ENCODE data around the gene LRBA.

Gene LRBA

GRCh38 chr4:150299816-150300215 is 715.3 kb downstream of the LRBA start:
- no peak for DNase-seq

- peak; percentile 18 for DNase-seq
Measured at GRCh38 chr4:150297861-150298474, 717.1 kb downstream of the LRBA start.

DNA sequence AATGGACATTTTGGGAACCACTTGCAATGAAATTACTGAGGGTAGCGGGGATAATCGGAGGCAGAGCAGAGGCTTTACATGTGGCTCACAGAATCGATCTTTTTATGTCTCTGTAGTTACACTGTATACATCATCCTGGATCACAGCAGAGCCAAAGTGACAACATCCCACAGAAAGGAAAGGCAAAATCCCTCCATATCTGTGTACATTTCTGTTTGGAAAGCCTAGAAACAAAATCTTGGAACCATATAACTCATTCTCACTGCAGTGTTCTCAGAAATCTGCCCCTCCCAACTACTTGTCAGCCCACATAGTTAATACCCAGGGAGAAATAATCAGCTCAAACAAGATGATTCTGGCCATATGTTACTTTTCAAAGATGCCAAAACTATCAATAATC is 725.2 kb downstream of the LRBA start:
- no peak for DNase-seq

DNA sequence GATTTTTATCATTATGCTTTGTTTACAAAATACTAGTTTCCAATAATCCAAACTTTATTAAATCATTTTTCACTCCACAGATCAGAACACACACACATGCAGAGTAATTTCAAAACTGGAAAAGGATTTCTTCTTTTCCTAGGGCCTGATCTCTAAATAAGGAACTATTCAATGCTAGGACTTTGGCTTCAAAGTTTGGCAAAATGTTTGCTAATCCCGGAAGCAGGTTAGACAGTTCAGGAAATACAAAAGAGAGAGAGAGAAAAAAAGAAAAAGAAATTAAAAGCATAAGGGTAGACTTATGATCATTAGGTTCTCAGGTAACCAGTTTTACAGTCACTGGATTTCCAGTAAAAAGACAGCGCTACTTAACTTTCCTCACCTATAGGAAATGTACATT is 725.9 kb downstream of the LRBA start:
- DNase-seq, result peak; percentile 49

- DNase-seq, result no peak
Measured at GRCh38 chr4:150286656-150287055, 728.4 kb downstream of the LRBA start.

GRCh38 chr4:150283689-150284088 is 731.4 kb downstream of the LRBA start:
- no peak for DNase-seq

GRCh38 chr4:150280975-150281374 is 734.1 kb downstream of the LRBA start:
- no peak for DNase-seq

- peak; percentile 48 for DNase-seq
Measured at GRCh38 chr4:150280081-150280895, 734.8 kb downstream of the LRBA start.

- no peak for DNase-seq
Measured at GRCh38 chr4:150278206-150278605, 736.9 kb downstream of the LRBA start.

- no peak for DNase-seq
Measured at GRCh38 chr4:150268444-150268843, 746.6 kb downstream of the LRBA start.

- DNase-seq, result no peak
Measured at GRCh38 chr4:150265806-150266205, 749.3 kb downstream of the LRBA start.

DNA sequence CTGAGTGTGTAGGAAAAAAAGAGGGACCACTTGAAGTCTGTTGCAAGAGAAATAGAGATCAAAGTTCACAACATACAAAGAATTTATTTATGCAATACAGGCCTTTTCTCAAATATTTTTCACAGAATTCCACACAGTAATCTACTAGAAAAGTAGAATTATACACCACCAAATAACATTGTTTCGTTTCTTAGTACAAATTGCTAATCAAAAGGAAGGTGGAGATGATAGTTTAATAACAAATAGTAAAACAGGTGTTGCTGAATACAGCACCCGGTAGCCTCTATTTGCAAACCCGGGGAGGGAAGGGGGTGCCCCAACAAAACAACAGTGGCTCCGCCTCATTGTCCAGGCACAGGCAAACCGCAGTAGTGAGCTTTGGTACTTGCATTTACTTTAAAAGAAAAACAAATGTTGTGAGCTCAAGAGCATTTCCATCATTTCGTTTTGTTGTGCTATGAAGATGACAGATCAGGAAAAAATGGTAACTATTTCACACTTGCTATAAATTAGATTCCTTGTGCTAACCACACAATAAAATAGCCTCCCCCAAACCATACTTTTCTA is 750.4 kb downstream of the LRBA start:
- no peak for DNase-seq

- no peak for DNase-seq
Measured at GRCh38 chr4:150262611-150263010, 752.5 kb downstream of the LRBA start.

GRCh38 chr4:150261571-150261970 is 753.5 kb downstream of the LRBA start:
- no peak for DNase-seq

DNA sequence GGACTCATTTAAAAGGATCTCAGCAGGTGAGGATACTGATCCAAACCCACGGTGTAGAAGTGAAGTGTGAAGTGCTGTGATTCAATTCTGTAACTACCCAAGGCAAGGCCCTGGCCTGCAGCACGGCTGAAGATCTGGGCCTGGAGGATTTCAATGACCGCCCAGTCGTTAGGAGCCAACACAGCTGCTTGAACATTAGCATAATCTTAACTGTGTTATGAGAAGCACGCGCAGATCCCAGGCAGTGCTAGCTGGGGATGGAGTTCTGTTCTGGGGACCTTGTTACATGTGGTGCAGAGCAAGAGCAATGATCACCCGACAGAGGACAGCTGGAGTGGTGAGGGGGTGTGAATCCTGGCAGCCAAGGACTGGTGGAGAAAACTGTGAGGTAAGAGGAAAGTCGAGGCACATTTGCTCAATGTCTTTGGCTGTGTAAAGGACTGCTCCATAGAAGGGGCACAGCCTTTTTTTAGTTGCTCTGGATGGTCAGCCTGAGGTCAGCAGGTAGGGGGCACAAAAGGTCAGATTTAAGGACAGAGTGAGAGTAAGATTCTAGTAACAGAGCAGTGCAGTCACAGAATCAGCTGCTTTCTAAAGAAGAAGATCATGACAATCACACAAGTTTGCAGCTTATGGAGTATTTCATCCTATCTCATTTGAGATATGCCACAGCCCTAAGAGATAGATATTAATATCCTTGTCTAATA is 755.1 kb downstream of the LRBA start:
- no peak for DNase-seq

DNA sequence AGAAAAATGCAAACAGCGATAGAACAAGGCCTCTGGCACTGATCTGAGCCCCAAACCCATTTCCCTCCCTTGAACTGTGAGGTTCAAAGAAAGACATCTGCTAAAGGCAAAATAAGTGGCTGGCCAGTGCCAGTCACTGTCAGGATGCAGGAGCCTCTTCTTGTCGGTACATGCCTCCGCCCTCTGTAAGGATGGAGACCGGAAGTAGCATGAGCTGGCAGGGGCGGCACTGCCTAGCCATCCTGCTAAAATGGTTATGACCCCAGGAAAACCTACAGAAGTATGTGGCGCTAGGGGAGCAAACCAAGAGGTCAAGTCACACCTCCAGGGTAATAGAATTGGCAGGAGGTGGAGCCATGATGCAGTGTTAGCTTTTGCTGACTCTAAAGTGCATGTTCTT is 756.5 kb downstream of the LRBA start:
- DNase-seq, result no peak

DNA sequence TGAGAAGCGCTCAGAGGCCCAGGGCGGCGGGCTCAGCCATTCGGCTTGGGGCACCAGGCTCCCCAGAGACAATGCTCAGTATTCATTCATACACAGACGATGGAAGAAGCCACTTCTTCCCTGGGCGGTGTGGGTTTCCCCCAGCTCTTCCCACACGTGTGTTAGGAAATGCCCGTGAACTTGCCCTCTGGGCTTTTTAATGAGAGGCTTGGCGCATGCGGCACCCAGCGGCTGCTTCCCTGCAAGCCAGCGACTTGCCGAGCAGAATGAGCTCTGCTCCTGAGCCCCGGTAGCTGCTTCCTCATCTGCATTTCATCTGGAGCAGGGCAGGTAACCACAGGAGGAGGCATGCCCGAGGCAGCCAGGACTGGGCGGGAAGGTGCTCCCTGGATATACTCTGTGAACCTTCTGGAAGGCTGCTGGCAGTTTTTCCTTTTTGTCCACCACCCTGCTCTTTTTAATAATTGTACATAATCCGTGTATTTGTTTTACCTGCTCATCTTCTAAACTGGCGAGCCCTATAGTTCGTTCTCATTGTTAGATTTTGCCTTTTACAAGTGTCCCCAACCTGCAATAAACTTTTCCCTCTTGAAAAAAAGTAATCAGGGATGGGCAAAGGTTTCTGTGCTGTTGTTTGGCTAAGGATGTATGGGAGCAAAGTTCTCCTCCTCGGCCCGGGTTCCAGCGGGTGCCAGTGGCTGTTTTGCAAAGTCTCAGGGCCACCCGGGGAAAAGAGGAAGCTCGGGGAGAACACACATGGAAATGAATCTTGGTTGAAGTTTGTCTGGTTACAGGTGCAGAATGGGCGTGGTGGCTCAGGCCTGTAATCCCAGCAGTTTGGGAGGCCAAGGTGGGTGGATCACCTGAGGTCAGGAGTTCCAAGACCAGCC is 758.0 kb downstream of the LRBA start:
- DNase-seq, result no peak

DNA sequence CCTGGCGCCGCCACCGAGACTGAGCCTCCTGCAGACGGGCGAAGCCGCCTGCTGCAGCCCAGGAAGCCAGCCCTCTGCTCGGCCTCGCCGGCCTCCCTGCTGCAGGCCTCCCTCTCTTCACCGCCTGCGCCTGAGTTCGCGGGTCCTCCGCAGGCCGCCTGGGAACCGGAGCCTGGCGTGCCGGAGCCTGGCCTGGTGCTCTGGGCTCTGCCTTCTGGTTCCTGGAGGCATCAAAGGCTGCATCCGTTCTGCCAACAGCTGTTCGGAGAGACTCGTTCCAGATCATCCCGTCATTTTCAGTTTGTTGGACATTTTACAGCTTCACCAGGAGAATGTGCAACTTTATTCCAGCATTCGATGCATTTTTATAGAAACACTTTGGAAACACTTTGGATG is 758.9 kb downstream of the LRBA start:
- DNase-seq, result no peak

DNA sequence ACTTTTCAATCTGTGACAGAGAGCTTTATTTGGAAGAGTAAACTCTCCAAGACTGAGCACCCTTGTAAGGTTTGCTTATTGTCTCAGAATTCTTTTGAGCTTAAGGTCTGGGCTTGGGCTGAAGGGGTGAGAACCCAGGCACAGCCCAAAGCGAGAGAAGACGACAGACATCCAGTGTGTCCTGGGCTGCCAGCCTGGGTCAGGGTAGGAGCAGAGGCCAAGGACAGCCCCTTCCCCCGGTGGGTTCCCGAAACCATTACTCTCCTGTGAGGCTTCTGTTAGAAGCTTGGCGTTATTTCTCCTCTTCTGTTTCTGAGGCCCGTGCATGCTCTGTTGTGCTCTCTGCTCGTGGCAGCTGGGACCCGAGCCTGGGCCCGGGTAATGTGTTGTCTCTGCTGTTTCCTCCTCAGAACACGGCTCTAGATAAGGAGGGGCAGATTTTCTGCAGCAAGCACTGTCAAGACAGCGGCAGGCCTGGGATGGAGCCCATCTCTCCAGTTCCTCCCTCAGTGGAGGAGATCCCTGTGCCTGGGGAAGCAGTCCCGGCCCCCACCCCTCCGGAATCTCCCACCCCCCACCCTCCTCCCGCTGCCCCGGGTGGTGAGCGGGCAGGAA is 759.4 kb downstream of the LRBA start:
- DNase-seq, result no peak

DNA sequence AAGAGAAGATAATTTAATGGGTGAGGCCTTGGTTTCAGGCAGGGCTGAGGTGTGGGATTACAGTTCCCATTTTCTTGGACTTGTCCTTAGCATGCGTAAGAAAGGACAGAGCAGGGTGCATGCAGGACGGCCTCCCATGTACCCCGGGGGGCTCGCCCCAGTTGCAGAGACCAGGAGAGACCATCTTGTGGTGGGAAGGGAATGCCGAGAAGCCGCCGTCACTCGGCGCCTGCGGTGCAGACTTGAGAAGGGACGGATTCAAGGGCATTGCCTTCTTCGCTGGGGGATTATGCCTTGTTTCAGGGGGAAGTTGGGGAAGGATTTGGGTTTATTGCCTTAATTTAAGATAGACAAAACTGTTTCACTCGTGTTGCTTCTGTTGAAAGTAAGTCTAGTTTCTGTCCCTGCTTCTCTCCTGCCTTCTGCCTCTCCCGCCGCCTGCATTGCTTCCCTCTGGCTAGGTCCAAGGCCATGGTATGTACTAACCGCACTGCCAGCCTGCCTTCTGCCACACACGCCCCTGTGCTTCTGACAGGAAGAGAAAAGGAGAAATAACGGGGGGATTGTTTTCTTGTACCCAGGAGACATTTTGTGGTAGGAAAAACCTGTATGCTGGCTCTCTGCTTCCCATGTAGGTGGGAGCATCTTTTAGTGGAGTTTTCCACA is 761.0 kb downstream of the LRBA start:
- DNase-seq, result no peak

DNA sequence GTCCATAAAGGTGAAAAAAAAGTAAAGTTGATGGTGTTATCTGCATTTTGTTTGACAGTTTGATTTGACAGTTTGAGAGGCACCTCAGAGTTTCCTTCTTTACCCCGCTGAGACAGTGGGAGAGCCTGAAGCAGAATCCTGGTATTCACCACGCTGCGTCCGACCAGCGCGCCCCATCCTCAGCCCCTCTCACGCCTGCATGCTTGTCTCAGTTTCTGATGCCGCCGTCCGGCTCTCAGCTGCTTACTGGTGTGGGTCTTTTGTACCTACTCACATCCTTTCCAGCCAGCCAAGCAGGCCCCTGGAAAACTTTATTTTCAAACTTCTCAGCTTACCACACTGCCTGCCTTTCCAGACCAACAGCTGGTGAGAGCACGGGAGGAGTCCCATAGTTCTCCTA is 761.7 kb downstream of the LRBA start:
- DNase-seq, result no peak

- DNase-seq, result no peak
Measured at GRCh38 chr4:150252741-150253140, 762.3 kb downstream of the LRBA start.

Measured in GF-D8 (cell line).